ENCODE results near the gene RCN2. TPM values are rescaled to one million over a fixed set of nuclear protein-coding genes. Genes with fewer than 3 reads are reported as not detected.
"Not testable (repeated sequence)": the region's sequence is repeated elsewhere in the genome, so short reads cannot be mapped to it uniquely, and the experiment has no call there.

The RCN2 gene, protein sequence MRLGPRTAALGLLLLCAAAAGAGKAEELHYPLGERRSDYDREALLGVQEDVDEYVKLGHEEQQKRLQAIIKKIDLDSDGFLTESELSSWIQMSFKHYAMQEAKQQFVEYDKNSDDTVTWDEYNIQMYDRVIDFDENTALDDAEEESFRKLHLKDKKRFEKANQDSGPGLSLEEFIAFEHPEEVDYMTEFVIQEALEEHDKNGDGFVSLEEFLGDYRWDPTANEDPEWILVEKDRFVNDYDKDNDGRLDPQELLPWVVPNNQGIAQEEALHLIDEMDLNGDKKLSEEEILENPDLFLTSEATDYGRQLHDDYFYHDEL
- 7.0 TPM for total RNA-seq

DNA sequence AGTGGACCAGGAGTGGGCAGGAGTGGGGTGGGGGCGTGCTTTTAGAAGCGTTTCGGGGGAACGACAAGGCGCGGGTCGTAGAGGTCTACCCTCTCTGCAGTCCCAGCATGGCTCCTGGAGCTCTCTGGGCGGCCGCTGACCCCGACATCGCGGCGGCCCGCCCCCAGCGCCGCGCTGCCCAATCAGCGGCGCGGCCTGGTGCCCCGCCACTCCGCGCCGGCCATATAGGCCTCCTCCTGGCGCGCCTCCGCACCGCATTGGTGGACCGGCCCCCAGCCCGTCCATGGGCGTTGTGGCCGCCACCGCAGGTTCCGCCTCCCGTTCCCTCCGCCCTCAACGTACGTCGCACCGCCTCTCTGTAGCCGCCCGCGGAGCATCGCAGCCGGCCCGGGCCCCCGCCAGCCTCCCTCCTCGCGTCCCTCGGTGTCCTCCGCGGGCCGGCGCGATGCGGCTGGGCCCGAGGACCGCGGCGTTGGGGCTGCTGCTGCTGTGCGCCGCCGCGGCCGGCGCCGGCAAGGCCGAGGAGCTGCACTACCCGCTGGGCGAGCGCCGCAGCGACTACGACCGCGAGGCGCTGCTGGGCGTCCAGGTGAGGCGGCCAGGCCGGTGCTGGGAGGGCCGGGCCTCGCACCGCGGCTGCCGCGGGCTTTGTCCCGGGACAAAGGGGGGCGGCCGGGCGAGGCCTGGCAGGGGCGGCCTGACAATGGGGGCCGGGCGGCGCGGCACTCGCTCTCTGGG lies at the start of gene RCN2:
Gene RCN2, plus strand, starts transcription at position 353 of the 738 bp plus-strand sequence. Its CDS starts 93 bp downstream, at position 446.
- DNase-seq (ENCODE audit: low read depth in 2 of 3, low spot score in 2 of 3): peak; percentile 84 to 95 (median 94)

DNA sequence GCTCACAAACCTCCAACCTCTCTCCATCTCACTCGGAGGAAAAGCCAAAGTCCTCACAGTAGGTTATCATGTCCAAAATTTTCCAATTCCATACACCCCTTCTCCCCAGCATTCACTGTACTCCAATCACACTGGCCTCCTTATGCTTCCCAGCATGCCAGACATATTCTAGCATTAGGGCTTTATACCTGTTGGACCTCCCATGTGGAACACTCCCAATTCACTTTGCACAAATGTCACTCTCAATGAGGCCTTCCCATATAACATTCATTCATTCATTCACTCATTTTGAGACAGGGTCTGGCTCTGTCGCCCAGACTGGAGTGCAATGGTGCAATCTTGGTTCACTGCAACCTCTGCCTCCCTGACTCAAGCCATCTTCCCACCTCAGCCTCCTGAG lies 46.3 kb upstream of the RCN2 start:
- DNase-seq (ENCODE audit: low read depth in 2 of 3, low spot score in 2 of 3): no peak

GRCh38 chr15:76887280-76888141 lies 44.0 kb upstream of the RCN2 start:
- DNase-seq (ENCODE audit: low read depth in 2 of 3, low spot score in 2 of 3): not testable (repeated sequence)

- not testable (repeated sequence) for DNase-seq (ENCODE audit: low read depth in 2 of 3, low spot score in 2 of 3)
Observed at GRCh38 chr15:76892836-76893235, 38.7 kb upstream of the RCN2 start.

- no peak for DNase-seq (ENCODE audit: low read depth in 2 of 3, low spot score in 2 of 3)
Observed at GRCh38 chr15:76894174-76894573, 37.4 kb upstream of the RCN2 start.

DNA sequence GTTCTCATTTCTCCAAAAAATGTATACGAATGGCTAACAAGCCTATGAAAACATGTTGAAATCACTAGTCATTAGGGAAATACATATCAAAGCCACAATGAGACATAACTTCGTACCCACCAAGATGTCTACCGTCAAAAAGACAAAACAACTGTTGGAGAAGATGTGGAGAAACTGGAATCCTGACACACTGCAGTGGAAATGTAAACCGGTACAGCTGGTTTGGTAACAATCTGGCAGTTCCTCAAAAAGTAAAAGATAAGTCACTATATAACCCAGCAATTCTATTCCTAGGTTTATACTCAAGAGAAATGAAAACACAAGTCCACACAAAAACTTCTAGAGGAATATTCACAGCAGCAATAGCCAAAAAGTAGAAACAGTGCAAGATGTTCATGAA lies 33.4 kb upstream of the RCN2 start:
- no peak for DNase-seq (ENCODE audit: low read depth in 2 of 3, low spot score in 2 of 3)

DNA sequence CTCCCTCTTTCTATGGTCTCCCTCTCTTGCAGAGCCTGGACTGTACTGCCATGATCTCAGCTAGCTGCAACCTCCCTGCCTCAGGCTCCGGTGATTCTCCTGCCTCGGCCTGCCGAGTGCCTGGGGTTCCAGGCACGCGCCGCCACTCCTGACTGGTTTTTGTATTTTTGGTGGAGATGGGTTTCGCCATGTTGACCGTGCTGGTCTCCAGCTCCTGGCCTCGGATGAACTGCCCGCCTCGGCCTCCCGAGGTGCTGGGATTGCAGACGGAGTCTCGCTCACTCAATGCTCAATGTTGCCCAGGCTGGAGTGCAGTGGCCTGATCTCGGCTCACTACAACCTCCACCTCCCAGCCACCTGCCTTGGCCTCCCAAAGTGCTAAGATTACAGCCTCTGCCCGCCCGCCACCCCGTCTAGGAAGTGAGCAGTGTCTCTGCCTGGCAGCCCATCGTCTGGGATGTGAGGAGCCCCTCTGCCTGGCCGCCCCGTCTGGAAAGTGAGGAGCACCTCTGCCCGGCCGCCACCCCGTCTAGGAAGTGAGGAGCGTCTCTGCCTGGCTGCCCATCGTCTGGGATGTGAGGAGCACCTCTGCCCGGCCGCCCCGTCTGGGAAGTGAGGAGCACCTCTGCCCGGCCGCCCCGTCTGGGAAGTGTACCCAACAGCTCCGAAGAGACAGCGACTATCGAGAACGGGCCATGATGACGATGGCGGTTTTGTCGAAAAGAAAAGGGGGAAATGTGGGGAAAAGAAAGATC lies 32.2 kb upstream of the RCN2 start:
- not testable (repeated sequence) for DNase-seq (ENCODE audit: low read depth in 2 of 3, low spot score in 2 of 3)

DNA sequence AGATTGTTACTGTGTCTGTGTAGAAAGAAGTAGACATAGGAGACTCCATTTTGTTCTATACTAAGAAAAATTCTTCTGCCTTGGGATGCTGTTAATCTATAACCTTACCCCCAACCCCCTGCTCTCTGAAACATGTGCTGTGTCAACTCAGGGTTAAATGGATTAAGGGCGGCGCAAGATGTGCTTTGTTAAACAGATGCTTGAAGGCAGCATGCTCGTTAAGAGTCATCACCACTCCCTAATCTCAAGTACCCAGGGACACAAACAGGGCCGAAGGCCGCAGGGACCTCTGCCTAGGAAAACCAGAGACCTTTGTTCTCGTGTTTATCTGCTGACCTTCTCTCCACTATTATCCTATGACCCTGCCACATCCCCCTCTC lies 31.6 kb upstream of the RCN2 start:
- not testable (repeated sequence) for DNase-seq (ENCODE audit: low read depth in 2 of 3, low spot score in 2 of 3)

- DNase-seq (ENCODE audit: low read depth in 2 of 3, low spot score in 2 of 3): no peak
Observed at GRCh38 chr15:76901965-76902364, 29.6 kb upstream of the RCN2 start.

- DNase-seq (ENCODE audit: low read depth in 2 of 3, low spot score in 2 of 3): peak in 2 of 3 donors; percentile 45 to 56
Observed at GRCh38 chr15:76903251-76903681, 28.3 kb upstream of the RCN2 start.

GRCh38 chr15:76904461-76905012 lies 27.0 kb upstream of the RCN2 start:
- peak in 2 of 3 donors; percentile 22 to 40 for DNase-seq (ENCODE audit: low read depth in 2 of 3, low spot score in 2 of 3)

DNA sequence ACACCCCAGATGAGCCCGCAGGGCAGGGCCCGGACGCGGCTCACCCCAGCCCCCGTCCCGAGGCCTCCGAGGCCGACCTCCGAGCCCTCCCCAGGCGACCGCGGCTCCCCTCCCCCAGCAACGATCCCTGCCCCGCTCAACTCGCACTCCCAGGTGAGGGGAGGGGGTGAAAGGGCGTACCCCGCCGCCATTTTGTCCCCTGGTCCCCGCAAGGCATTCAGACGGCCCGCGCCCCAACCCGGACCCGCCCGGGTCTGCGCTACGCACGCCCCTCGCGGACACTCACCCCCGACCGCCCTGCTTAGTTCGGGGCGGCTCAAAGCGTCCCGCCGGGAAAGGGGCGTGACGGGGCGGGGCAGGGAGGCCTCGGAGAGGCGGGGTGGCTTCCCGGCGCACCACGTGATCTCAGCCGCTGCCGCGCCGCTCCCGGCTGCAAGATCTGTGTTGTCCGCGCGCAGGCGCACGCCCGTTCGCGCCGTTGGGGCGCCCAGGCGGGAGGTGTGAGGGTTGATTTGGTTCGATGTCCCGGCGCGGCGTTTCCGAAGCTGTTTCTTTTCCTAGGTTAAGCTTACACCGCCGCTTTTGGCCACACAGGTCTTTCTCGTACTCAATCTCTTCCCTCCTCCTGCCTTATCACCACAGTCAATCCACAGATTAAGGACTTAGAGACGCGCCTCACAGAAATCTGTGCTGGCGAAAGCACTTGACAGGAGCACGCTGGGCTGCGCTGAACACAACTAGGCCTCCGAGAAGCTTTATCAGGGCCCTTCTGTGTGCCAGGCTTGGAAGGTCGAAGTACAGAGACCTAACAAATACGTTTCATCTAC lies 26.3 kb upstream of the RCN2 start, which contains the start of gene SCAPER:
Gene SCAPER, minus strand, starts transcription at position 328 of the 827 bp plus-strand sequence. CDS start 21,523 bp downstream, outside the sequence.
- DNase-seq (ENCODE audit: low read depth in 2 of 3, low spot score in 2 of 3): peak; percentile 73 to 90 (median 88)

GRCh38 chr15:76905855-76906254 lies 25.7 kb upstream of the RCN2 start:
- DNase-seq (ENCODE audit: low read depth in 2 of 3, low spot score in 2 of 3): peak in 1 of 3 donors; percentile 12

- no peak for DNase-seq (ENCODE audit: low read depth in 2 of 3, low spot score in 2 of 3)
Observed at GRCh38 chr15:76912430-76912829, 19.1 kb upstream of the RCN2 start.

DNA sequence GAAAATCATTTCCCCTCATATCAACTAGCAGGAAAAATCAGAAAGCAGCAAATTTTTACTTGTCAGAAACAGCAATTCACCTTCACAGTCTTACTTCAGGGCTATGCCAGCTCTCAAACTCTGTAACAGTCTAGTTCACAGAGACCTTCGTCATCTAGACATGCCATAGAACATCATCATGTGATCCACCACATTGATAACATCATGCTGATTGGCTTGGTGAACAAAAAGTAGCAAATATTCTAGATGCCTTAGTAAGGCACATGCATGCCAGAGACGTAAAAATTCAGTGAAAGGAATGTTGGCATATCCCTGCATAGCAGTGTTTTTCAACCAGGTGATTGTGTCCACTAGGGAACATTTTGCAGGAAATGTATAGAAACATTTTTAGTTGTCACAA lies 17.8 kb upstream of the RCN2 start:
- DNase-seq (ENCODE audit: low read depth in 2 of 3, low spot score in 2 of 3): no peak

- DNase-seq (ENCODE audit: low read depth in 2 of 3, low spot score in 2 of 3): no peak
Observed at GRCh38 chr15:76916369-76916768, 15.2 kb upstream of the RCN2 start.

DNA sequence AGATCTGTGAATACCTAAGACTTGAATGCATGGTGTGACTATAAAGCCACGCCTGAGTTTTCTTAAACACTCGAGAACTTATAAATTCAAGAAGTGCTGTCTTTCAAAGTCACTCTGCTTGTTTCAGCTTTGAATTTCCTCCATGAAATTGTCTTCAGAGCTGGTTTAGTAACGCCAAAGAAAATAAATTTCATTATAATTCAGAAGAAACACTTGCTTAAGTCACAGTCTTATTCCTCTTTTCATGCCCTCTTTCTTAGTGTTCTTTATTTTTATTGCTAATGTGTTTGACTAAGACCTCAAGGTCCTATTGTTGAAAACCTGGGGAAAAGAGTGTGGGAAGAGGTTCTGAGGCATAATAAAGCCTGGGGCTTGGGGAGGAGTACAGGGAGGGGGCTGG lies 3.3 kb upstream of the RCN2 start:
- DNase-seq (ENCODE audit: low read depth in 2 of 3, low spot score in 2 of 3): no peak

GRCh38 chr15:76929011-76929760 lies 2.4 kb upstream of the RCN2 start:
- DNase-seq (ENCODE audit: low read depth in 2 of 3, low spot score in 2 of 3): no peak
